Stomach smooth muscle (tissue), 2 donors: ENCODE data around the gene COL4A2.

ENCODE experiments used
- H3K27ac ChIP-seq: one replicate; pipeline ENCODE4 v1.7.0; 2013; ENCODE audit warnings: mild to moderate bottlenecking, low read length, inconsistent platforms
- H3K27me3 ChIP-seq, 2 donors: one replicate each; pipeline ENCODE4 v1.7.0; 2013; ENCODE audit warnings: low read length in 2 of 2; ENCODE audit not compliant: insufficient read depth in 2 of 2, control insufficient read depth in 1 of 2
- H3K36me3 ChIP-seq, 2 donors: one replicate each; pipeline ENCODE4 v1.7.0; 2013; ENCODE audit warnings: low read length in 2 of 2; ENCODE audit not compliant: control insufficient read depth in 2 of 2, insufficient read depth in 2 of 2
- H3K4me1 ChIP-seq: one replicate; pipeline ENCODE4 v1.7.0; 2013; ENCODE audit warnings: low read length; ENCODE audit not compliant: control insufficient read depth, insufficient read depth
- H3K4me3 ChIP-seq, 2 donors: one replicate each; pipeline ENCODE4 v1.7.0; 2013; ENCODE audit warnings: low read length in 2 of 2
- H3K9ac ChIP-seq, 2 donors: one replicate each; pipeline ENCODE4 v1.7.0; 2013; ENCODE audit warnings: low read length in 2 of 2, mild to moderate bottlenecking in 1 of 2
- H3K9me3 ChIP-seq, 2 donors: one replicate each; pipeline ENCODE4 v1.7.0; 2013; ENCODE audit warnings: low read length in 2 of 2; ENCODE audit not compliant: control insufficient read depth in 2 of 2
- donor health status: healthy.
- donor health status: Pancreatic carcinoma.

COL4A2 gene

DNA sequence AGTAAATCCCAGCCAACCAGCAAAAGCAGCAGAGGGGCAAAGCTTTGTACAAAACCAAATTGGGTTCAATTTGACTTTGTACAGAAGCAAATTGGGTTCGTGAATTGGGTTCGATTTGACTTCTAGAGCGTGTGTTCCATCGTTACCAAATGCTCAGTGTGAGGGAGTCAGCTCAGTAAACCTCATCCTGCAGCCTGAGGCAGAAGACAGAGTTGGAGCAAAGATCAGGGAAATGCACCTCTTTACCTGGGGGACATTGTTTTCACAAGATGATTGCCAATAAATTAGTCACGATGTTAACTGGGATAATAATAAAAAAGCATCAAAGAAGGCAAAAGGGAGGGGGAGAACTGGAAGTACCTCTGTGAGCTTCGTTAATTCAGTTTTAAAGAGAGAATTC lies 252.9 kb downstream of the COL4A2 start:
- Histone ChIP-seq H3K4me1 (peaks cover 30% of the 10 kb centered on the region), H3K27me3 (no peaks in the 10 kb centered on the region), H3K4me3 (peak overlapping the region; percentile 46 to 88), H3K9me3 (peaks cover 0 to 5% of the 10 kb centered on the region in 2 donors), H3K9ac (peak overlapping the region; percentile 66 to 72), H3K27ac (peak overlapping the region; percentile 80), H3K36me3 (peaks cover 5 to 7% of the 10 kb centered on the region in 2 donors)

DNA sequence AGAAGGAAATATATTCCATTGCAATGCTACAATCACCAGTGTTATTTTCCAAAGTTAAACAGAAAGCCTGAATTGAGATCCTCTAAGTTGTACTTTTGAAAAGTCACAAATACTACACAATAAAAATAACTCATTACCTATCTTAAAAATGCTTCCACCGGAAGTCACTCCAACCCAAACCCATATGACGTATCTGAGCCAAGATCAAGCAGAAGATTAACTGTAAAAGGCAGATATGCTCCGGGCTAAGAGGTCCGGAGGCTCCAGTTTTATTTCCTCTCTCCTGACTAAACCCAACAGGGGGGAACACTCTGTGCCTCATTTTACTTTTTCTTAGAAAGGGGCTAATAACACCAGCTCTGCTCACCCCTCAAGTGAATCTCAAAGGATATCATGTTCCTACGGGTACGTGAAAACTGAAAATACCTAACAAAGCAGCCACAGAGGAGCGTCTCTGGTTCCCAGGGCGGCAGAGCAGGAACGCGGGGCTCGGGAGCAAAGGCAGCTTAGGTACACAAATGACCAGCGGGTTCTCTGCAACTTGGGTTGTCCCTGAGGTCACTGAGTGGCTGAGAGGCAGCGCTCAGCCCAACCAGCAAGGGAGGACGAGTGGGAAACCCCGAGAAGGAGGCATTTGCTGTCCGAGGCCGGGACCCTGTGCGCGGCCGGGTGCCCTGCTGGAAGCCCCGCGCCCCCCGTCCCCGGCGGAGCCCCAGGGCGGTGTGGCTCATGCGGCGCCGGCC lies 253.7 kb downstream of the COL4A2 start:
- H3K27me3 ChIP-seq, result no peaks in the 10 kb centered on the region
- peaks cover 30% of the 10 kb centered on the region for H3K4me1 ChIP-seq
- H3K9me3 ChIP-seq, result peaks cover 0 to 5% of the 10 kb centered on the region in 2 donors
- H3K36me3 ChIP-seq, result peaks cover 5 to 6% of the 10 kb centered on the region in 2 donors
- peak overlapping the region; percentile 92 for H3K27ac ChIP-seq
- peak overlapping the region; percentile 72 to 85 for H3K9ac ChIP-seq
- H3K4me3 ChIP-seq, result peak overlapping the region; percentile 75 to 88

DNA sequence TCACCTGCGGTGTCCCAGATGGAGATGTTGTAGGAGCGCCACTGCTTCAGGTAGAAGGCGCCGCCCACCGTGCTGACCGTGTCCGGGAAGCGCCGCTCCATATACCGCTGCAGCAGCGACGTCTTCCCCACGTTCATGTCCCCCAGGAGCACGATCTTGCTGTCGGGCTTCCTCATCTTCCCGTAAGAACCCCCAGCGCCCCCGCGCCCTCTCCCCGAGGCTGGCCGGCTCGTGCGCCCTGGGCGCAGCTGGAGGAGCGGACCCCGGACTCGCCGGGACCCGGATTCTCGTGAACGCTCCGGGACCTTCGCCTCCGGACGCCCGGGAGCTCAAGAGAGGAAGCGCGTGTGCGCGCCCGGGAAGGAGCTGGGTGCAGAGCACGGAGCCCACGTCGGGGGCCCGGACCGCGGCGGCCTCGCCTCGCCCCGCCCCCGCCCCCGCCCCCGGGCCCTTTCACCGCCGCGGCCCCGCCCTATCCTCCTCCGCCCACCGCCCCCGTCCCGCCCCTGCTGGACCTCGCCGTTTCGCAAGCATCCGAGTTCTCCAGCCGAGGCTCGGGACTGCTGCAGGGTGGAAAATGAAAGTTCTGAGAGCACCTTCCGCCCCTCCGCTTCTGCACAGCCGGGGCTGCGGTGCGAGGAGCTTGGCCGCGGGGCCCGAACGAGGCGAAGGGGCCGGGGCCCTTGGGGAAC lies 254.4 kb downstream of the COL4A2 start, which contains the start of gene RAB20:
Gene RAB20, minus strand, starts transcription at position 379 of the 692 bp plus-strand sequence. Its CDS starts 203 bp downstream, at position 176.
- Histone ChIP-seq H3K36me3 (peaks cover 5 to 6% of the 10 kb centered on the region in 2 donors), H3K27ac (peak within 1 kb of the TSS; percentile 92), H3K9me3 (peaks cover 0 to 5% of the 10 kb centered on the region in 2 donors), H3K4me1 (peaks cover 30% of the 10 kb centered on the region), H3K9ac (peak within 1 kb of the TSS; percentile 77 to 85), H3K4me3 (peak within 1 kb of the TSS; percentile 88 to 90), H3K27me3 (no peaks in the 10 kb centered on the region)

DNA sequence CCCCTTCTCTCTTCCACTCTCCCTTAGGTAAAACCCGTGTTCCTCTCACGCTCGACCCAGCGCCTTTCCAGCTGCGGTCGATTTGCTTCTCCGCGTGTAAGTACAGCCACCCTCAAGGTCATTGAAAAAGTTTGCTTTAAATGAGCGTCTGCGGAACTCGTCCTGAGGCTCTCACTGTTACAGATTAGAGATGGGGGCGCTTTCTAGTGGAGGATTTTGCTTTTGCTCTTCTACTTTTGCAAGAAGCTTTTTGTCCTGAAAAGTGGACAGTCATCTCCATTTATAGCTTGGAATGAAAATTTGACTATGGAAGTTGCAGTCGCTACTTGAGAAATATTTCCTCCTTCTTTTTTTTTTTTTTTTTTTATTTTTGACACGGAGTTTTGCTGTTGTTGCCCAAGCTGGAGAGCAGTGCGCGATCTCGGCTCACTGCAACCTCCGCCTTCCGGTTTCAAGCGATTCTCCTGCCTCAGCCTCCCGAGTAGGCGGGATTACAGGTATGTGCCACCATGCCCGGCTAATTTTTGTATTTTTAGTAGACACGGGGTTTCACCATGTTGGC lies 255.0 kb downstream of the COL4A2 start:
- Histone ChIP-seq H3K9me3 (peaks cover 0 to 2% of the 10 kb centered on the region in 2 donors), H3K27ac (peak overlapping the region; percentile 80), H3K36me3 (peaks cover under 1 to 2% of the 10 kb centered on the region in 2 donors), H3K4me1 (peaks cover 27% of the 10 kb centered on the region), H3K9ac (peak overlapping the region; percentile 77 to 83), H3K4me3 (peak overlapping the region; percentile 88 to 90), H3K27me3 (no peaks in the 10 kb centered on the region)
